ENCODE measurements around the gene KANSL1.

The KANSL1 gene

GRCh38 chr17:46121165-46121764, 72.0 kb downstream of the KANSL1 start:
- no peak for TF ChIP-seq EGR1 (IDR thresholded peaks at IDR 0.05)
- no peak for TF ChIP-seq CREB1 (IDR thresholded peaks at IDR 0.05; ENCODE audit: low read depth)

GRCh38 chr17:46120537-46120936, 72.7 kb downstream of the KANSL1 start:
- TF ChIP-seq RAD21 (IDR thresholded peaks at IDR 0.05; ENCODE audit: low read depth) (no peak), CREB1 (IDR thresholded peaks at IDR 0.05; ENCODE audit: low read depth) (no peak), EP300 (IDR thresholded peaks at IDR 0.05; ENCODE audit: borderline replicate concordance) (no peak), ZBTB7A (IDR thresholded peaks at IDR 0.05; ENCODE audit: low read depth) (no peak), TCF12 (IDR thresholded peaks at IDR 0.05; ENCODE audit: low read depth) (no peak), EGR1 (IDR thresholded peaks at IDR 0.05) (no peak)

- TF ChIP-seq CEBPB (IDR thresholded peaks at IDR 0.05) = no peak
- no peak for TF ChIP-seq EP300 (IDR thresholded peaks at IDR 0.05; ENCODE audit: borderline replicate concordance)
- TF ChIP-seq NFIC (IDR thresholded peaks at IDR 0.05) = no peak
- TF ChIP-seq CREB1 (IDR thresholded peaks at IDR 0.05; ENCODE audit: low read depth) = no peak
- no peak for TF ChIP-seq MAX (IDR thresholded peaks at IDR 0.05)
- no peak for TF ChIP-seq REST (IDR thresholded peaks at IDR 0.05; ENCODE audit: low read depth)
- TF ChIP-seq TCF12 (IDR thresholded peaks at IDR 0.05; ENCODE audit: low read depth) = no peak
- TF ChIP-seq EGR1 (IDR thresholded peaks at IDR 0.05) = no peak
- TF ChIP-seq USF1 (IDR thresholded peaks at IDR 0.05) = no peak
- no peak for TF ChIP-seq FOXM1 (IDR thresholded peaks at IDR 0.05; ENCODE audit: borderline replicate concordance, low read depth)
- TF ChIP-seq TEAD4 (IDR thresholded peaks at IDR 0.05) = no peak
- no peak for TF ChIP-seq RAD21 (IDR thresholded peaks at IDR 0.05; ENCODE audit: low read depth)
- no peak for TF ChIP-seq ZBTB7A (IDR thresholded peaks at IDR 0.05; ENCODE audit: low read depth)
- no peak for TF ChIP-seq YY1 (IDR thresholded peaks at IDR 0.05; ENCODE audit: low read depth)
Observed at GRCh38 chr17:46120078-46120477, 73.2 kb downstream of the KANSL1 start.

- TF ChIP-seq ZBTB7A (IDR thresholded peaks at IDR 0.05; ENCODE audit: low read depth) (no peak), NFIC (IDR thresholded peaks at IDR 0.05) (no peak), TCF12 (IDR thresholded peaks at IDR 0.05; ENCODE audit: low read depth) (no peak), FOXM1 (IDR thresholded peaks at IDR 0.05; ENCODE audit: borderline replicate concordance, low read depth) (no peak), EGR1 (IDR thresholded peaks at IDR 0.05) (no peak), EP300 (IDR thresholded peaks at IDR 0.05; ENCODE audit: borderline replicate concordance) (no peak), TEAD4 (IDR thresholded peaks at IDR 0.05) (no peak), RAD21 (IDR thresholded peaks at IDR 0.05; ENCODE audit: low read depth) (no peak)
Observed at GRCh38 chr17:46118964-46119363, 74.3 kb downstream of the KANSL1 start.

- no peak for TF ChIP-seq TAF1 (IDR thresholded peaks at IDR 0.05; ENCODE audit: low read depth)
- no peak for TF ChIP-seq FOXM1 (IDR thresholded peaks at IDR 0.05; ENCODE audit: borderline replicate concordance, low read depth)
- no peak for TF ChIP-seq CREB1 (IDR thresholded peaks at IDR 0.05; ENCODE audit: low read depth)
- TF ChIP-seq EP300 (IDR thresholded peaks at IDR 0.05; ENCODE audit: borderline replicate concordance) = no peak
- no peak for TF ChIP-seq YY1 (IDR thresholded peaks at IDR 0.05; ENCODE audit: low read depth)
- TF ChIP-seq ZBTB7A (IDR thresholded peaks at IDR 0.05; ENCODE audit: low read depth) = no peak
- no peak for TF ChIP-seq USF1 (IDR thresholded peaks at IDR 0.05)
- TF ChIP-seq REST (IDR thresholded peaks at IDR 0.05; ENCODE audit: low read depth) = no peak
- no peak for TF ChIP-seq EGR1 (IDR thresholded peaks at IDR 0.05)
- TF ChIP-seq TCF12 (IDR thresholded peaks at IDR 0.05; ENCODE audit: low read depth) = no peak
- TF ChIP-seq MAX (IDR thresholded peaks at IDR 0.05) = no peak
- TF ChIP-seq TEAD4 (IDR thresholded peaks at IDR 0.05) = no peak
- TF ChIP-seq CEBPB (IDR thresholded peaks at IDR 0.05) = no peak
Observed at GRCh38 chr17:46117850-46118696, 75.2 kb downstream of the KANSL1 start.

GRCh38 chr17:46117117-46117516, 76.1 kb downstream of the KANSL1 start:
- TF ChIP-seq REST (IDR thresholded peaks at IDR 0.05; ENCODE audit: low read depth) (no peak), EGR1 (IDR thresholded peaks at IDR 0.05) (no peak), CREB1 (IDR thresholded peaks at IDR 0.05; ENCODE audit: low read depth) (no peak), ZBTB7A (IDR thresholded peaks at IDR 0.05; ENCODE audit: low read depth) (no peak), TEAD4 (IDR thresholded peaks at IDR 0.05) (no peak), FOXM1 (IDR thresholded peaks at IDR 0.05; ENCODE audit: borderline replicate concordance, low read depth) (no peak), YY1 (IDR thresholded peaks at IDR 0.05; ENCODE audit: low read depth) (no peak), EP300 (IDR thresholded peaks at IDR 0.05; ENCODE audit: borderline replicate concordance) (no peak), RAD21 (IDR thresholded peaks at IDR 0.05; ENCODE audit: low read depth) (no peak), CEBPB (IDR thresholded peaks at IDR 0.05) (no peak), NFIC (IDR thresholded peaks at IDR 0.05) (no peak), MAX (IDR thresholded peaks at IDR 0.05) (no peak), TCF12 (IDR thresholded peaks at IDR 0.05; ENCODE audit: low read depth) (no peak), USF1 (IDR thresholded peaks at IDR 0.05) (no peak), TAF1 (IDR thresholded peaks at IDR 0.05; ENCODE audit: low read depth) (no peak)
